Measurements from ENCODE around the gene ANKMY1.
"Not testable (repeated sequence)": the region's sequence is repeated elsewhere in the genome, so short reads cannot be mapped to it uniquely, and the experiment has no call there.

The ANKMY1 gene

DNA sequence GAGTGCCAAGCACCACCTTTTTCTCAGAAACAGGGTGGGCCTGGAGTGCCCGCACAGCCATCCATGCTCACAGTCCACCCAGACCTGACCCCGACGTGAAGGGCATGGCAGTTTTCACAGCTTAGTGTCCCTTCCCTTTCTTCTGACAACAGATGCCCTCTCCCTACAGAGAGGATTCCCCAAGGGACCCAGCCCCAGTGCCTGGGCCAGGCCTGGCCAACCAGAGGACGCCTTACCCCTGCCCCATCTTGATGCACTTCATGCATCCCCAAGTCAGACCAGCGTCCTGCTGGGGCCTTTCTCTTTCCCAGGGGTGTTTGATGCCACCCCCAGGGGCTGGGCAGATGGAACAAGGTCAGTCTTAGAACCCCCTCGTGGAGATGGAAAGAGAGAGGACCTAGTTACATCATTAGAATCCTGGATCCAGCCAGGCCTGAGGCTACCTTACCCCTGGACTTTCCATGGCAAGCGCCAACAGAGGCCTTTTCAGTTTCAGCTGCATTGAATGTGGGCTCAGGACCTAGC lies 3.8 kb downstream of the ANKMY1 start:
- no peak for DNase-seq

DNA sequence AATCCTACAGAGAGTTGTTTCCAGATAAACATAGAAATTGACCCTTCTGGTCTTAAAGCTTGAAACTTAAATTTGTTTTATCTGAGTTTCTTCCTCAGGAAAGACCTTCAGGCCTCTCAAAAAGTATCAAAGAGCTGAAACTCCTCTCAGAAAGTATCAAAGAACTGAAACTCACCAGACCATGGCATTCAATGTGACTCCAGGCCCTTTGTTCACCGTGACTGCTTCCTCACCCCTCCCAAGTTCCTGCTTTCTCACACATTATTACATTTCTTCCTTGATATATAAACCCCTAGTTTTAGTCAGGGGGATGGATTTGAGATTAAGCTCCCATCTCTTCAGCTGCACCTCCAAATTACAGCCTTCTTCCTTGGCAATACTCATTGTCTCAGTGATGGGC lies 6.0 kb downstream of the ANKMY1 start:
- DNase-seq = no peak

- DNase-seq = no peak
Measured at GRCh38 chr2:240551288-240551687, 6.5 kb downstream of the ANKMY1 start.

- DNase-seq = no peak
Measured at GRCh38 chr2:240539906-240540305, 17.9 kb downstream of the ANKMY1 start.

DNA sequence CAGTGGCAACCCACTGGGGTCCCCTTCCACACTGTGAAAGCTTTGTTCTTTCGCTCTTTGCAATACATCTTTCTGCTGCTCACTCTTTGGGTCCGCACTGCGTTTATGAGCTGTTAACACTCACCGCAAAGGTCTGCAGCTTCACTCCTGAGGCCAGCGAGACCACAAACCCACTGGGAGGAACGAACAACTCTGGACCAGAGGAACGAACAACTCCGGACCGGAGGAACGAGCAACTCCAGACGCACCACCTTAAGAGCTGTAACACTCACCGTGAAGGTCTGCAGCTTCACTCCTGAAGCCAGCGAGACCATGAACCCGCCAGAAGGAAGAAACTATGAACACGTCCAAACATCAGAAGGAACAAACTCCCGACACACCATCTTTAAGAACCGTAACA lies 18.7 kb downstream of the ANKMY1 start:
- not testable (repeated sequence) for DNase-seq

DNA sequence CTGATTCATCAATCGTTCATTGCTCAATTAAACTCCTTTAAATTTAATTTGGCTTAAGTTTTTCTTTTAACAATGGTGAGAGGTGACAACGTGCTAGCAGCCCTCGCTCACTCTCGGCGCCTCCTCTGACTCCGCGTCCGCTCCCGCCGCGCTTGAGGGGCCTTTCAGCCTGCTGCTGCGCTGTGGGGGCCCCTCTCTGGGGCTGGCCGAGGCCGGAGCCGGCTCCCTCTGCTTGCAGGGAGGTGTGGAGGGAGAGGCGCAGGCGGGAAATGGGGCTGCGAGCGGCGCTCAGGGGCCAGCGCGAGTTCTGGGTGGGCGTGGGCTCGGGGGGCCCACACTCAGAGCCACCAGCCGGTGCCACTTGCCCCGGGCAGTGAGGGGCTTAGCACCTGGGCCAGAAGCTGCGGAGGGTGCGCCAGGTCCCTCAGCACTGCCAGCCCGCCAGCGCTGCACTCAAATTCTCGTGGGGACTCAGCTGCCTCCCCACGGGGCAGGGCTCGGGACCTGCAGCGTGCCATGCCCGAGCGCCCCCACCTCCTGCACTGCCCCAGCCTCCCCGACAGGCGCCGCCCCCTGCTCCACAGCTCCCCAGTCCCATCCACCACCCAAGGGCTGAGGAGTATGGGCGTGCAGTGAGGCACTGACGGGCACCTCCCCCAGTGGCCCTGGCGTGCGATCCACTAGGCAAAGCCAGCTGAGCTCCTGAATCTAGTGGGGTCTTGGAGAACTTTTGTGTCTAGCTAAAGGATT lies 19.6 kb downstream of the ANKMY1 start:
- no peak for DNase-seq

- DNase-seq = no peak
Measured at GRCh38 chr2:240532031-240532775, 25.6 kb downstream of the ANKMY1 start.

DNA sequence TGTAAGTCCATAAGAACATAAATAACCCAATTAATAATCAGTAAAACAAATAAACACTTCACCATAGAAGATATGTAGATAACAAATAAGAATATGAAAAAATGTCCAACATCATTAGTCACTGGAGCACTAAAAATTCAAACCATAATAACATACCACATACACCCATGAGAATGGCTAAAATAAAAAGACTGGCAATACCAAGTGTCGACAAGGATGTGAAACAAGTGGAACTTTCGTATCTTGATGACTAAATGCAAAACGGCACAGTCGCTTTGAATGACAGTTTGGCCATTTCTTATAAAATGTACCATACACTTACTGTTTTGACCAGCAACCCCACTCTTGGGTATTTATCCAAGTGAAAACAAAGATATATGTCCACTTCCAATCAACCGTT lies 26.8 kb downstream of the ANKMY1 start:
- no peak for DNase-seq

DNA sequence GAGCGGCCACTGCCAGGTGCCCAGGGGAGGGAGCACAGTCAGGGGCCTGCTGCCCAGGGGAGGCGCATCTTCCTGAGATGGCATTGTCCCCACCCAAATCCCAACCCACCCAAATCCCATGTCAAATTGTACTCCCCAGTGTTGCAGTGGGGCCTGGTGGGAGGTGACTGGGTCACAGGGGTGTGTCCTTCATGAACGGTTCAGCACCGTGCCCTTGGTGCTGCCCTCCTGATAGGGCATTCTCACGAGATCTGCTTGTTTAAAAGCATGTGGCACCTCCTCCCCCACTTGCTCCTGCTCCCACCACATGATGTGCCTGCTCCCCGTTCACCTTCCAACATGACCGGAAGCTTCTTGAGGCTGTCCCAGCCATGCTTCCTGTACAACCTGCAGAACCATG lies 27.6 kb downstream of the ANKMY1 start:
- DNase-seq = no peak

DNA sequence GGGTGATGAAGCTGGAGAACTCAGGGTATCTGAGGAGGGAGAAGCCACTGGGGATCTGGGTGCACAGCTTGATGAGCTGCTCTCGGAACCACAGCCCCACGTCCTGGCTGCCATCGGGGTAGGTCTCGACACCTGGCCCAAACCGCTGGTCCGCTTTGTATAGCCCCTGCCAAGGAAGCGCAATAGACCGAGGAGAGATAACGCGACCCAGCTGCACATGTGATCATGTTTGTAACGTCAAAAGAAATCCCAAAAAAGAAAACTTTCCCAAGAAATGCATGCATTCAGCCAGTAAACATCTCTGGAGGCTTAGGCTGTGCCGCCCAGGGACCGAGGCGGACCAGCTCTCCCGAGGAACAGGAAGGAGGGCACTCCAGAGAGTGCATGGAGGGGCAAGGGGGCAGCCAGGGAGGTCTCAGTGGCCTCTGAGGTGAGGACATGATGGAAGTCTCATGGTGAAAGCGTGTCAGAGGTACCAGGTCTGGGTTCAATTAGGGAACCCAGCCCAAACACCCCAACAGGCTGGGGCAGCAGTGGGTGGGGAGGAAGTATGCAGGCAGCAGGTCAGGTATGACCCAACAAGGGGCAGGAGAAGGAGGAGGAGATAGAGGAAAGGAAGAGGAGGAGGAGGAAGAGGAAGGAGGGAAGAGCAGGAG lies 28.3 kb downstream of the ANKMY1 start:
- DNase-seq = no peak

DNA sequence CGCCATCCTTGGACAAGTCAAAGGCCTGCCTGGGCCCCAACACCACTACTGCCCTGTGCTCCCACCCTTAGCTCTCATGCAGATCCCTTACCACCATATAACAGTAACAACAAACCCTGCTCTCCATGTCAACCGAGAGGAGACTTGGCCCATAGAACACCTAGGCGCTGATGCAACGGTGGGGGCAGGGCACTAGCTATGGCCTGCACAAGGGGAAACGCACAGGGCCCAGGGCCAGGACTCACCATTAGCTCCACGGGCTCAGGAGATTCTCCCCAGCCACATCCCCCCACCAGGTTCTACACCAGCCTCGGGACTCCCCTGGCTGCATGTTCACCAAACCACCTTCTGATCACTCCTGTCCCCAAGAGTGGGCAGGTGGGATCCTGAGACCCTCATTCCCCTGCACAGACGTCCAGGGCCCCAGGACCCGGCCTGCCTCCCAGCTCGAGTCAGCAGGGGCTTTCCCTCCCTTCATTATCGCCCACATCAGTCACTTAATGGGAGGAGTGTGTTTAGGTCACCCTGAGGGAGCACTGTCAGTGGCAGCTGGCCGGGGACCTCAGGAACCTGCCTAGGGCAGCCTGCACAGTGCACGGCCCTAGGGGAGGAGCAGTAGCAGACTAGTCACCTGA lies 29.3 kb downstream of the ANKMY1 start:
- DNase-seq = no peak

DNA sequence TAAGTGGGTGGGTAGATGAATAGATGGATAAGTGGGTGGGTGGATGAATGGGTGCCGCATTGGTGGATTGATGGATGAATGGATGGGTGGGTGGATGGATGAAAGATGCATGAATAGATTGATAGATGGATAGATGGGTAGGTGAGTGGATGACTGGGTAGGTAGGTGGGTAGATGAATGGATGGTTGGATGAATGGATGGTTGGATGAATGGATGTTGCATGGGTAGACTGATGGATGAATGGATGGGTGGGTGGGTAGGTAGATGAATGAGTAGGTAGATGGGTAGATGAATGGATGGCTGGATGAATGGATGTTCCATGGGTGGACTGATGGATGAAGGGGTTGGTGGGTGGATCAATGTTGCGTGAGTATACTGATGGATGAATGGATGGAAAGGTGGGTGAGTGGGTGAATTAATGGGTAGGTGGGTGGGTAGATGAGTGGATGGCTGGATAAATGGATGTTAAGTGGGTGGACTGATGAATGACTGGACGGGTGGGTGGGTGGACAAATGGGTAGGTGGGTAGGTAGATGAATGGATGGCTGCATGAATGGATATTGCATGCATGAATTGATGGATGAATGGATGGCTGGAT lies 30.5 kb downstream of the ANKMY1 start:
- DNase-seq = no peak

DNA sequence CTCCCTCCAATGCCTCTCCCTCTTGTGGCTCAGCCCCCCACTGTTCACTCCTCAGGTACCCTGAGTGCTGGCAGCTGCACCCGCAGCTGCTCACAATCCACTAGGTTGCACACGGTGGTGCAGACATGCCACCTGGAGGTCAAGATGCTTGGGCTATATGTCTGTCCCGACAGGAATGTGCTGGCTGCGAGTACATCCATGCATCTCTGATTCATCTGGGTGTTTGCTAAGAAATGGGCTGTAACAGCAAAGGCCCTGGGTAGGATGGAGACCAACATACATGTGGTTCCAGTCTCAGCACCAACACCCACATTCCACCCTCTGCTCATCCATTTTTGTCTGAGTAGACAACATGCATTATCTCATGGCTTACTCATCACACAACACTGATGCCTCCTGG lies 31.3 kb downstream of the ANKMY1 start:
- DNase-seq = no peak

DNA sequence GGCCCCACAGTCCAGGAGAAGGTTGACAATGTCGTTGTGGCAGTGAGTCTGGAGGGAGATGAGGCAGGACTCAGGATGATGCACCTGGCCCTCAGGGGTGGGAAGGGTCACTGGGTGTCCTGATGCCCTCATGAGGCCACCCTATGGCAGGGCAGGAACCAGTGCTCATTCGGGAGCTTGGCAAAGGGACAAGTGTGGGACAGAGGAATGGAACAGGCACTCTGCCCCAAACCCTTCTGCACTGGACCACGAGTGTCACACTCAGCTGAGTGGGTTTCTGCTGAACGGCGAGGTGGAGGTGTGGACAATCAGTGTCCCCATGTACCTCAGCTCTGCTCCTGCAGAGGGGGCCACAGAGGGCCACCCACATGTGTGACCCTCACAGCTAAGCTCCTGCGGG lies 32.0 kb downstream of the ANKMY1 start:
- no peak for DNase-seq

DNA sequence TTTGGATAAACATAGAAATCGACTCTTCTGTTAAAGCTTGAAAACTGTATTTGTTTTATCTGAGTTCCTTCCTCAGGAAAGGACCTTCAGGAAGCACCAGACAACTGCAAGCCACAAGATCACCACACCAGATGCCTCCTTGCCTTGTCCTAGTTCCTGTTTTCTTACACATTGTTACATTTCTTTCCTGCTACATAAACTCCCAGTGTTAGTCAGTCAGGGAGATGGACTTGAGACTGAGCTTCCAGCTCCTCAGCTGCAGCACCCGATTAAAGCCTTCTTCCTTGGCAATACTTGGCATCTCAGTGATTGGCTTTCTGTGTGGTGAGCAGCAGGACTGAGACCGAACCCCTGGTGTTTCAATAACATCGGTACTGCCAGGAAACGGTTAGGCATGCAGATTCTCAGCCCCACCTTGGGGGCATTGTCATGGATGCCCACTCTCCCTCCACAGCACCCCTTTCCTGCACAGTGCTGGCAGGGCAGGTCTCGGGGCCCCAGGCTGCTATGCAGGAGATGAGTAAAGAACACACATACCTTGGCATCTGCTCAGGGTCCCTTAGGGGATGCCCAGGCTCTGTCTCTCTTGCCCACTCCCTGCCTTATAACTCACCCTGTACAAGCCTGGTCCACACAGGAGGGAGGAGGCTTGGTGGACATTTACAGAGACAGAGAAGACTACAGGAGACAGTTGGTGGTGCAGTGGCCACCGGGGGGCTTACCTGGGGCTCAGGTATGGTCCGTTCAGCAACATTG lies 32.6 kb downstream of the ANKMY1 start:
- no peak for DNase-seq

GRCh38 chr2:240523451-240524281 lies 34.1 kb downstream of the ANKMY1 start:
- DNase-seq = no peak

DNA sequence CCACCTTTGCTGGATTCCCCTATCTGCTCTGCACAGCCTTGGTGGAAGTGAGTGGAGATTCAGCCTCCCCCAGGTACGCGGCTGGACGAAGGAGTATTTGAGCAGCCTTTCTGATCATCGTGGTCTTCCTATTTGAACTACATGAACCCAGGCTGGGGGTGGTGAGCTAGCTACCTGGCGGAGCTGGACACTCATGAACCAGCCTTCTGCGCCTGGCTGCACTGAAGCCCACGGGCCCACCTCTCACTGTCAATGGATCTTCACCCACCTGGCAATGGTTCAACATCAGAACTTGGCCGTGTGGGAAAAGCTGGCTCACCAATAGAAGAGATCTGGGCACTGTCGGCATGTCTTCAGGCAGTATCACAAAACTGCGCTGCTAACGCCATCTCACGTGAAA lies 35.4 kb downstream of the ANKMY1 start:
- no peak for DNase-seq

DNA sequence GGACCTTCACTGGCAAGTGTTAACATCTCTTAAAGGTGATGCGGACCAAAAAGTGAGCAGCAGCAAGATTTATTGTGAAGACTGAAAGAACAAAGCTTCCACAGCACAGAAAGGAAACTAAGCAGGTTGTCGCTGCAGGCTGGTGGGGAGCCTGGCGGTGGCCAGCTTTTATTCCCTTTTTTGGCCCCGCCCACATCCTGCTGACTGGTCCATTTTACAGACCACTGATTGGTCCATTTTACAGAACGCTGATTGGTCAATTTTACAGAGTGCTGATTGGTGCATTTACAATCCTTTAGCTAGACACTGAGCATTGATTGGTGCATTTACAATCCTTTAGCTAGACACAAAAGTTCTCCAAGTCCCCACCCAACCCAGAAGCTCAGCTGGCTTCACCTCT lies 35.9 kb downstream of the ANKMY1 start:
- not testable (repeated sequence) for DNase-seq

- no peak for DNase-seq
Measured at GRCh38 chr2:240520974-240521350, 36.8 kb downstream of the ANKMY1 start.

GRCh38 chr2:240520130-240520973 lies 37.4 kb downstream of the ANKMY1 start:
- no peak for DNase-seq
